ENCODE measurements around the gene GRAMD1A. TPM values are rescaled to one million over a fixed set of nuclear protein-coding genes. Genes with fewer than 3 reads are reported as not detected.
A peak's percentile ranks its signal among the peaks of the same experiment; 100 is the strongest.
"Not testable (repeated sequence)": the region's sequence is repeated elsewhere in the genome, so short reads cannot be mapped to it uniquely, and the experiment has no call there.

Gene GRAMD1A
- total RNA-seq, 1 donor from 2014 or later: 29.3 TPM

- FAIRE-seq: no peak
- DNase-seq (ENCODE audit: low spot score in 2 of 2): peak; percentile 52 to 58
Observed at GRCh38 chr19:35000647-35001501, 751 bp downstream of the GRAMD1A start.

DNA sequence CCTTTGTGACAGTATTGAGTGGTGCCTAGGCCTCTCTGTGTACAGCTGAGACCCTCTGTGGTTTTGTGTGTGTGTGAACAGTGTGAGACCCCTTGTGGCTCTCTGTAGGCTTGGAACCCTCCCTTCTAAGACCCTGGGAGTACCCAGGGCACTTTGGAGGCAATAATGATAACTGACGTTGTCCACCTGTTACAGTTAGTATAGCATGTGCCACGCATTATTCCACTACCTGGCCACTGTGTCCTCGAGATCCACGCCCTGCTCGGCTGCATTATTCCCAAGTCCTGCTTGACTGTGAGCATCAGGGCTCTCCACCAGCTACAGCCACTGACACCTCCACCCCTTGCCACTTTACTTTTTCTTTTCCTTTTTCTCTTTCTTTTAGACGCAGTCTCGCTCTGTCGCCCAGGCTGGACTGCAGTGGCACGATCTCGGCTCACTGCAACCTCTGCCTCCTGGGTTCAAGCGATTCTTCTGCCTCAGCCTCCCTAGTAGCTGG, 2.0 kb downstream of the GRAMD1A start:
- FAIRE-seq (no peak), DNase-seq (ENCODE audit: low spot score in 2 of 2) (no peak)

DNA sequence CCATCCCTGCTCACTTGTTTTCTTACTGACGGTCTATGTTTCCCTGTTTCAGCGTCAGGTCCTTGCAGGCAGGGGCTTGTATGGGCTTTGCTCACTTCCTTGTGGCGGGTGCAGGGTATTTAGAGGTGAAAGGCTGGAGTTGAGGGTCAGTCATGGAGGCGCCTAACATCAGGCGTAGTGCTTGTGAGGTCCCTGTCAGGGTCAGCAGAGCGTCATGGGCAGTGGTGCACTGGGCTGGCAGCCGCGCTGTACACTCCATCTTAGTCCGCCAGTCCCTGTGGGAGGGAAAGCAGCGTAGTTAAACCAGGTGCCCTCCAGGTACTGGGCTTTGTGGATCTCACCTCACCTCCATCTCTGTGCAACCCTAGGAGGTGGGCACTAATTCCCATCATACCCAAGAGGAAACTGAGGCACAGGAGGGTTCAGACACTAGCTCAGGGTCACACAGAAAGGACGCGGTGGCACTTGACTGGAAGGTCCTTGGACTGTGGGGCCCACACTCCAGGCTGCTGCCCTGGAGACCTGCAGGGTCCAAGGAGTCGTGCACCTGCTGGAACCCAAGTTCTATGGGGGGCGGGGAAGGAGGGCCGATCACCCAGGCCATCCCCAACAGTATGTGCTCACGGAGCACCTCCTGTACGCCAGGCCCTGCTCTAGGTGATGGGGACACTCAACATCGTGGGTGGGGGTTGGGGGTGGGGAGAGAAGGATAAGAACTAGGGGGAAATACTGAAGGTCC, 4.6 kb downstream of the GRAMD1A start:
- no peak for FAIRE-seq
- DNase-seq (ENCODE audit: low spot score in 2 of 2): no peak

DNA sequence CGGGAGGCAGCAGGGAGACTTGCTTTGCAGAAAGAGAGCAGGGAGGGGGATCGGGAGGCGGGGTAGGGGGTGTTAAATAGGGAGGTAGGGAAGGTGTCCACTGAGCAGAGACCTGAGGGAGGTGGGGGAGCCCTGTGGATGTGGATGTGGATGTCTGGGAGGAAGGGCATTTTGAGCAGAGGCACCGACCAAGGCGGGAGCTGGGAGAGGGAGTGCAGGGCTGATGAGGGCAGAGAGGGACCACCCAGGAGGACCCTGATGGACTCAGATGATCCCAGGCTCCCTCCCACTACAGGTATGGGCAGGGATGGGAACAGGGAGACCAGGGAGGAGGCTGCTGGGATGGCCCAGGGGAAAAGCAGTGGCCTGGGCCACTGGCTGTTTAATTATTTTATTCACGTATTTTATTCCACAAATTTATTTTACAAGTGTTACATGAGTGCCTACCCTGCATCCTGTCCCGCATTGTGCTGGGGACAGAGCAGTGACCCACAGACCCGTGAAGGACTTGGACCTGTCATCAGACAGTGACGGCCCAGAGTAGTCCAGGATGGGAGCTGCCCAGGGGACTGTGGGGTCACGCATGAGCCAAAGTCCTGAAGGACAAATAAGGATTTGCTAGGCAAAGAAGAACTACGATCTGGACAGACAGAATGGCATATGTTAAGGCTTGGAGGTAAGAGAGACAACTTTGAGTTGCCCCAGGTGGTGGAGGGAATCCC, 5.3 kb downstream of the GRAMD1A start:
- FAIRE-seq (no peak), DNase-seq (ENCODE audit: low spot score in 2 of 2) (no peak)

DNA sequence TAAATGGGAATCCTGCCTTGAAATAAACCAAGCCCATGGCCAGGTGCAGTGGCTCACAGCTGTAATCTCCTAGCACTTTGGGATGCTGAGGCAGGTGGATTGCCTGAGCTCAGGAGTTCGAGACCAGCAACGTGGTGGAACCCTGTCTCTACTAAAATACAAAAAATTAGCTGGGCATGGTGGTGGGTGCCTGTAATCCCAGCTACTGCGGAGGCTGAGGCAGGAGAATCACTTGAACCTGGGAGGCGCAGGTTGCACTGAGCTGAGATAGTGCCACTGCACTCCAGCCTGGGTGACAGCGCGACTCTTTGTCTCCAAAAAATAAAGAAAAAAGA, 5.9 kb downstream of the GRAMD1A start:
- not testable (repeated sequence) for FAIRE-seq

GRCh38 chr19:35006342-35006998, 6.3 kb downstream of the GRAMD1A start:
- DNase-seq (ENCODE audit: low spot score in 2 of 2) (no peak), FAIRE-seq (no peak)

More for the DNA sequence above, 5.9 kb downstream of the GRAMD1A start:
- not testable (repeated sequence) for DNase-seq (ENCODE audit: low spot score in 2 of 2)

DNA sequence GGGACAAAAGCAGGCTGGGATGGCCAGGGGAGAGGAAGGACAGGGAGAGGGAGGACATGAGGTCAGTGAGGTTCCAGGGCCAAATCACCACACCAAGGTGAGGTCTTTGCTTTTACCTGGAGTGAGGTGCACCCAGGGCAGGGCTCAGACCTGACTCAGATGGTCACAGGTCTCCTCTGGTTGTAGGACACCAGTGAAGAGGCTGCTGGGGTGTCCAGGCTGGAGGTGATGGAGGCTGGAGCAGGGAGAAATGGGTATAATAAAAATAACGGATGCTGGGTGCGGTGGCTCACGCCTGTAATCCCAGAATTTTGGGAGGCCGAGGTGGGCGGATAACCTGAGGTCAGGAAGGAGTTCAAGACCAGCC, 6.9 kb downstream of the GRAMD1A start:
- DNase-seq (ENCODE audit: low spot score in 2 of 2) (no peak), FAIRE-seq (no peak)

GRCh38 chr19:35007427-35007826, 7.3 kb downstream of the GRAMD1A start:
- DNase-seq (ENCODE audit: low spot score in 2 of 2); FAIRE-seq: not testable (repeated sequence)

DNA sequence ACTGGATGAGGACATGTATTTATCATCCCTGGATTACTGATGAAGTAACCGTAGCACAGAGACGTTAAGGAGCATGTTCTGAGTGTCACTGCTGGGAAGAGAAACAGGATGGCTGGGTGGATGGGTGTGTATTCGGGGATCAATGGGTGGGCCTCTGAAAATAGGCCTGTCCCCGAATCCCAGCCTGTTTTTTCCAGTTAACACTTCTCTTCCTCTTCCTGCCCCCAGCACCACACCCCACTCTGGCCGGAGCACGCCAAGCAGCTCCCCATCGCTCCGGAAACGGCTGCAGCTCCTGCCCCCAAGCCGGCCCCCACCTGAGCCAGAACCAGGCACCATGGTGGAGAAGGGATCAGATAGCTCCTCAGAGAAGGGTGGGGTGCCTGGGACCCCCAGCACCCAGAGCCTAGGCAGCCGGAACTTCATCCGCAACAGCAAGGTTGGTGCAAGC, 8.8 kb downstream of the GRAMD1A start:
- DNase-seq (ENCODE audit: low spot score in 2 of 2): no peak
- no peak for FAIRE-seq

DNA sequence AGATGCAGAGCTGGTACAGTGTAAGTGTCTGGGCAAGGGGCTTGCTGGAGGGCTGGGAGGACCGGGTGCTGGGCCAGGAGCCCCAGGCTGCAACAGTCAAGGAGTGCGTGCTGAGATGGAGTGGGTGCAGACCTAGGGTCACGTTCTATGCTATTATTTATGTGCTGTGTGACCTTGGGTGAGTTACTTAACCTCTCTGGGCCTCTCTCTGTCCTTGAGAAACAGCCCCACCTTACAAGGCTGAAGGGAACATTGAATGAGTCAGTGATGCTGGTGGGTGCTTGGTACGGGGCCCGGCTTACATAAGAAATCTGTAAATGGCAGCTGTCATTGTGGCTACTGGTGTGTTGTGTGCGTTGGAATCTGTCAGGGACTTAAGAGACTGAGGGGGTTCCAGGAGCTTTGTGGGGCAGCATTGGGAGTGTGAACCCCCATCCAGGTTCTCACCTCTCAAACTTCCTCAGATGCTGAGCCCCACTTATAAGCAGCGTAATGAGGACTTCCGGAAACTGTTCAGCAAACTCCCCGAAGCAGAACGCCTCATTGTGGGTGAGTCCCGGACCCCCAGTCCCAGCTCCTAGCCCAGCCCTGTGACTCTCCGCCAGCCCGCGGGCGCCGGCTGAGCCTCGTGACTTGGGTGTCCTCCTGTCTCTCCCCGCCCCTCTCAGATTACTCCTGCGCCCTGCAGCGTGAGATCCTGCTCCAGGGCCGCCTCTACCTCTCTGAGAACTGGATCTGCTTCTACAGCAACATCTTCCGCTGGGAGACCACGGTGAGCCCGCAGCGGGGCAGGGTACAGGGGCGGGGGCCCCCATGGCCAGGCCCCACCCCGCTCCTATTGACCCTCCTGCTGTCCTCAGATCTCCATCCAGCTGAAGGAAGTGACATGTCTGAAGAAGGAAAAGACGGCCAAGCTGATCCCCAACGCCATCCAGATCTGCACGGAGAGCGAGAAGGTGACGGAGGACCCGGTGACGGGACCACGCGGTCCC, 9.6 kb downstream of the GRAMD1A start:
- no peak for FAIRE-seq
- no peak for DNase-seq (ENCODE audit: low spot score in 2 of 2)

GRCh38 chr19:35011091-35011689, 11.1 kb downstream of the GRAMD1A start:
- FAIRE-seq: no peak
- DNase-seq (ENCODE audit: low spot score in 2 of 2): no peak

DNA sequence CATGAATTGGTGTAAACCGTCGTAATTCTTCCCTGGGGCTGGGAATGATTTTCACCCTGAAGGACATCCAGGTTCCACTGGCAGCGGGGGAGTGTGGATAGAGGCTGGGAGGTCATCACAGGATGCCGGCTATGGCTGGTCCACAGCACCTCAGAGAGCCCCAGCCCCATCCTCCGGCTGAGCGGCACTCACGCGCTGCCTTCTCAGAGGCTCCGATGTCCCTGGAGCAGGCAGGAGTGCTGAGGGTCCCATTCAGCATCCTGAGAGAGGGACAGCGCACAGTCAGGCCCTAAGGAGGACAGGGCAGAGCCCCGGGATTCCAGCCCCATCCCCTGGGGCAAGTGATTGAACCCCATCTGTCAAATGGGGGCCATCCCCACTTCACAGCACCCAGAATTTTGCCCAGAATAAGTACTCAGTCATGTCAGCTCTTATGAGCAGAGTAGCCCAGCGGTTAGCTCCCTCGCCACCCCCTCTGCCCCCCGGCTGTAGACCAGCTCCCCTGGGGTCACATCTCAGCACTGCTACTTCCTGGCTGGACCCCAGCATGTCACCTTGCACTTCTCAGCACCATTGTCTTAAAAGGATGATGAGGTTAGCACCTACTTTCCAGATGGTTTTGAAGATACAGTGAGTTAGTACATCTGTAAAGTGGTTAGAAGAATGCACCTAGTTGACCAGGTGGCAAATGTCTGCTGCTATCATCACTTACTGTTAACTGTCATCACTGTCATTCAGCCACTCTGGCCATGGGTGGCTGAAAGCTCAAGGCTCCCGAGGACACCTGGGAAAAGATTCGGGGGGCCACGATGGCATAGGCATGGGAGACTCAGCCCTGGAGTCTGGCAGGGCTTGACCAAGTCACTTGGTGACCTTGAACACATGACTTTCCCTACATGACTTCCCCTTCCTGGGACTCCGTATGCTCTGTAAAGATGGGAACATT, 11.9 kb downstream of the GRAMD1A start:
- no peak for FAIRE-seq
- no peak for DNase-seq (ENCODE audit: low spot score in 2 of 2)

- FAIRE-seq: no peak
Observed at GRCh38 chr19:35013041-35013819, 13.1 kb downstream of the GRAMD1A start.

GRCh38 chr19:35013820-35014754, 14.0 kb downstream of the GRAMD1A start:
- DNase-seq (ENCODE audit: low spot score in 2 of 2) (no peak), FAIRE-seq (no peak)

More at GRCh38 chr19:35013041-35013819, 13.1 kb downstream of the GRAMD1A start:
- DNase-seq (ENCODE audit: low spot score in 2 of 2): peak; percentile 75 to 85

DNA sequence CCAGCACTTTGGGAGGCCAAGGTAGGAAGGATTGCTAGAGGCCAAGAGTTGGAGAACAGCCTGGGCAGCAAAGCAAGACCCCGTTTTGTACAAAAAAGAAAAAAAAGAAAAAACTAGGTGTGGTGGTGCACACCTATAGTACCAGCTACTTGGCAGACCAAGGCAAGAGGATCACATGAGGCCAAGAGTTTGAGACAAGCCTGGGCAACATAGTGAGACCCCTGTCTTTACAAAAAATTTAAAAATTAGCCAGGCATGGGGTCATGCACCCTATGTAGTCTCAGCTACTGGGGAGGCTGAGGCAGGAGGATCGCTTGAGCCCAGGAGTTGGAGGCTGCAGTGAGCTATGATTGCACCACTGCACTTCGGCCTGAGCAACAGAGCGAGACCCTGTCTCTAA, 14.7 kb downstream of the GRAMD1A start:
- DNase-seq (ENCODE audit: low spot score in 2 of 2); FAIRE-seq: not testable (repeated sequence)
